GM10248 (cell line): ENCODE results near the gene ARHGAP26.

ENCODE experiments used
- CTCF ChIA-PET: fragments of 300-600 bp; sonication (Branson Sonifier 250); formaldehyde crosslinking; extraction: SDS; loops from one replicate; lab custom pipeline; 2021; ENCODE audit warnings: antibody characterized with exemption; lab: Yijun Ruan, JAX
- POLR2A ChIA-PET: fragments of 350-650 bp; sonication (Branson Sonifier 250); formaldehyde crosslinking; extraction: SDS; loops from one replicate; lab custom pipeline; 2020; ENCODE audit warnings: antibody characterized with exemption; lab: Yijun Ruan, JAX
- DNase-seq: peaks from one replicate; pipeline ENCODE4 v3.0.0; 2012; ENCODE audit errors: extremely low spot score
- TF ChIP-seq, protein P1 (sequence below): IDR thresholded peaks from 2 replicates; pipeline ENCODE4 v1.5.1; 2012; ENCODE audit warnings: mild to moderate bottlenecking, low read depth; ENCODE audit errors: extremely low read depth, missing control alignments, control extremely low read depth

The ARHGAP26 gene

DNA sequence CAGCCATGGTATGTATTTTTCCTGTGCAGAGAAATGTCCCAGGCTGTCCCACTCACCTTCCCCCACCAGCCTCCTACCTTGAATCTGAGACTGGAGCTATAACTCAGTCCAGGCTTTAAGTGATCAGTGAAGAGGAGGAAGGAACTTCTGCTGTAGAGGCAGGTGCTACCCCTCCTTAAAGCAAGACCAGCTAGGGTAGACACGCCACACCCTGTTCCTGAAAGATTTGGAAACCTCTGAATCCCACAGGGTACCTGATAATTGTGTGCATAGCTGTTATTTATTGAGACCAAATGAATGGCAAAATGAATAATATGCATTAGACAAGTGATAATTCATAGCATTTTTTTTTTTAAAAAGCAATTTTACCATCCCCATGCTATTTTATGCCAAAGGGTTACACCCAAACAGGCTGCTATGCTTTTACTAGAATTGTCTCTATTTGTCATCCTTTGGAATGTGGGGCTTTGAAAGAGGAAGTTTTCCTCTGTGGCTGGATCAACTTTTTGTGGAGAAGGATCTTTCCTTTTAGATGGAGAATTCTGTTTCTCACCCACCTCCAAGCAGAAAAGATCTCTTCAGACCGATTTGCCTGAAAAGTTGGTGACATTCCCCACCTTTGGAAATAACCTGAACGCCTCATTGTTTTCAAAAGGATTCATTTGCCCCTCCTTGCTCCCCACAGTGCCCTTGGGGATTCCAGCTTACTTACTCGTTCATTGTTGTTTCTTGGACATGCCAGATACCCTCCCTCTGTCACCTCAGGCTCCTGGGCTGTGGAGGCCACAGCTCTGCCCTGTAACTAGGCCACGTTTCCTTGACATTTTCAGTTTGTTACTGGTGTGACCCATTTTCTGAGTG lies 384.6 kb downstream of the ARHGAP26 start:
- no peak for DNase-seq
- POLR2A ChIA-PET, result no interaction called here
- TF ChIP-seq, protein P1, sequence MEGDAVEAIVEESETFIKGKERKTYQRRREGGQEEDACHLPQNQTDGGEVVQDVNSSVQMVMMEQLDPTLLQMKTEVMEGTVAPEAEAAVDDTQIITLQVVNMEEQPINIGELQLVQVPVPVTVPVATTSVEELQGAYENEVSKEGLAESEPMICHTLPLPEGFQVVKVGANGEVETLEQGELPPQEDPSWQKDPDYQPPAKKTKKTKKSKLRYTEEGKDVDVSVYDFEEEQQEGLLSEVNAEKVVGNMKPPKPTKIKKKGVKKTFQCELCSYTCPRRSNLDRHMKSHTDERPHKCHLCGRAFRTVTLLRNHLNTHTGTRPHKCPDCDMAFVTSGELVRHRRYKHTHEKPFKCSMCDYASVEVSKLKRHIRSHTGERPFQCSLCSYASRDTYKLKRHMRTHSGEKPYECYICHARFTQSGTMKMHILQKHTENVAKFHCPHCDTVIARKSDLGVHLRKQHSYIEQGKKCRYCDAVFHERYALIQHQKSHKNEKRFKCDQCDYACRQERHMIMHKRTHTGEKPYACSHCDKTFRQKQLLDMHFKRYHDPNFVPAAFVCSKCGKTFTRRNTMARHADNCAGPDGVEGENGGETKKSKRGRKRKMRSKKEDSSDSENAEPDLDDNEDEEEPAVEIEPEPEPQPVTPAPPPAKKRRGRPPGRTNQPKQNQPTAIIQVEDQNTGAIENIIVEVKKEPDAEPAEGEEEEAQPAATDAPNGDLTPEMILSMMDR, result no peak
- CTCF ChIA-PET, result interaction anchor here (1.1 to 1.8 kb wide), 7 partner anchors 8 to 53 kb away, joined by 3 to 4 read pairs (median 3); no protein-coding TSS in a partner anchor

DNA sequence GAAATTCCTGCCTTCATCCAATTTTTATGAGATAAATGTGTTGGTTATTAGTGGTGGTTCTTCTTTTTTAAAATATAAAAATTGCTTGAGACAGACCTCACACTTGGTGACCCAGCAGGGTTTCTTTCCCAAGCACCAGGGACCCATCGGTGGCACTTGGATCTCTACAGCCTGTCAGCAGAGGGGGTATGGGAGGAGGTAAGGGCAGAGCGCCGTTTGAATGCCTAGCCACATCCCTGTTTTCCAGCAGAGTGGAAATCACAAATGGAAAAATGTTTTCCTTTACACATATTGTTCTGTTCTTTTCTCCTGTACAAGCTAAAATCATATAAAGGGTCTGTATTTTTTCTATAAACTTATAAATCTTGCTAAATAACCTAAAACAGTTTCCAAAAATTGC lies 385.3 kb downstream of the ARHGAP26 start:
- TF ChIP-seq, protein P1, result no peak
- ChIA-PET POLR2A (no interaction called here), CTCF (interaction anchor here (1.1 to 2.2 kb wide), 9 partner anchors 8 to 52 kb away, joined by 3 to 9 read pairs (median 4); no protein-coding TSS in a partner anchor)
- DNase-seq, result no peak

DNA sequence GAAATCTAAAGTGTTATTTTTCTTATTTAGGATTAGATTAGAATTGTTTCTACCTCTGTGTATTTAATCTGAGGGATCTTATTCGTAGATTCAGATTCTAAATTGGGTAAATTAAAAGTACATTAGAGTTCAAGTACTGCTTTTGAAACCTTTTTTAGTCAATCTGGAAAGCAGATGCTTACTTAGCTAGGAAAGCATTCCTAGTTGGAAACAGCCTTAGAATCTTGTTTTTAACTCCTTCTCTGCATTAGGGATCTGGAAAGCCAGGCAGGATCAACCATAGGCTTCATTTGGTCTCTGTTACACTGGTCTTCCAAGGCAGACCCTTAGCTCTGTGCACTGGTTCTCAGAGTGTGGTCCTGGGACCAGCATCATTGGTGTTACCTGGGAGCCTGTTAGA lies 385.9 kb downstream of the ARHGAP26 start:
- TF ChIP-seq, protein P1, result no peak
- ChIA-PET POLR2A (no interaction called here), CTCF (interaction anchor here (1.0 to 2.2 kb wide), 10 partner anchors 9 to 130 kb away, joined by 3 to 9 read pairs (median 4); no protein-coding TSS in a partner anchor)
- no peak for DNase-seq

DNA sequence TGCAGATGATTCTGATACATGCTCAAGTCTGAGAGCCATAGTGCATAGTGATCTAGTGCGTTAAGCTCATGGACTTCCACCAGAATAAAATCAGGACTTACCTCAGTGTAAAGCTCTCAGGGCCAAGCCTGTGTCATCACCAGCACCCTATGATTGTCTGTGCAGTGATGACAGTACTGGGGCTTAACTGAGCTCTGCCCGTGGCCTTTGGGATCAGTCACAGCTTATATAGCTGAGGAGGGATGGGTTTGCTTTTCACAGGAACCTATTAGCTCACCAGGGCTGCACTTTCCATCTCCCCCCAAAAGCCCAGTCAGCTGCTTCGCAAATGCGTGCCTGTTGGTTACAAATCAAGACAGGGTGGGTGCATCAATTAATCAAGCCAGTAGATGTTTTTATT lies 386.4 kb downstream of the ARHGAP26 start:
- ChIA-PET CTCF (interaction anchor here (1.0 to 2.2 kb wide), 9 partner anchors 11 to 130 kb away, joined by 3 to 9 read pairs (median 5); no protein-coding TSS in a partner anchor), POLR2A (no interaction called here)
- TF ChIP-seq, protein P1, result no peak
- no peak for DNase-seq

DNA sequence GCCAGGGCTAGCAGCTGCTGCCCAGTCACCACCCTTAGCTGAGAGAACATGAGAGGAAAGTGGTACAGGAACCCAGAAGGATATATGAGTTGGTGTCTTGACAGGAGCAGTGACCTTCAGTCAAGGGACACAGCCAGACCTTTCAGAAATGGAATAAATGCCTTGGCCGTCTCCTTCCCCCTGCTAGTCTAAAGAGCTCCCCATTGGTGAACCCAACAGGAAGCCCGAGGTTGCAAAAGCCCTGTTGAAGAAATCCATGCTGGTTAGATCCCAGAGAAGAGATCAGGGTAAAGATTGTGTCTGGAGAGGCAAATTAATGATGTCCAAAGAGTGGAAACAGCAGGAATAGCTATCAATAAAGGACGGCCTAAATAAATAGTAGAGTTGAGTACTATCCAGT lies 388.9 kb downstream of the ARHGAP26 start:
- TF ChIP-seq, protein P1, result no peak
- CTCF ChIA-PET, result interaction anchor here (0.7 to 4.0 kb wide), 8 partner anchors 9 to 446 kb away, joined by 3 to 22 read pairs (median 4); partner anchors contain the start of gene NR3C1
- DNase-seq, result no peak
- POLR2A ChIA-PET, result no interaction called here

DNA sequence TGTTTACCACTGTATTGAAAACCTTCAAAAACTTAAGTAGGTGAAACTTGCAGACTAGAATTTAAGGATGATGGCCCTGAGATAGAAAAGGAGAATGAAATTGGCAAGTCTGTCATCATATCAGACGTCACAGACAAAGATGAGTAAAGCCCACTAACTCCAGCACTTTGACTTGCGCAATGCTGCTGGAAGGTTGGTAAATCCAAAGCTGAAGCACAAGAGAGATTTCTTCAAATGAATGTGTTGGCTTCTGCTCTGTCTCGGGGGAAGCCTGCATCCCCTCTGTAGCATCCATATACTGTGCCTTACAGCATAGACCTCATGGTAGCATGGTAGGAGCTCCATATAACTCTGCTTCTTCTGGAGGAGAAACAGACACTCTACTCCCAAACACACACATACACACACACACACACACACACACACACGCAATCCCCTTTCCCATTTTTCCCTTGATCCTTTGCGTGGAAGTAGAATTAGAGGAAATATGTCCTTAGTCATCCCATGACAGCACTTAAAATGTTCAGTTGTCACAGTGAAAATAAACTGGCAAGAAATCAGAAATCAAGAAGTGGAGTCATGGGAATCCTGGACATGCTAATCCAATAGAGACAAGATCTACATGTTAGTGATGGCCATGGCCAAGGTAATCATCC lies 391.8 kb downstream of the ARHGAP26 start:
- CTCF ChIA-PET, result interaction anchor here (0.8 to 4.0 kb wide), 16 partner anchors 8 to 165 kb away, joined by 3 to 22 read pairs (median 4); no protein-coding TSS in a partner anchor
- POLR2A ChIA-PET, result interaction anchor here (0.9 to 1.6 kb wide), 2 partner anchors 11 to 21 kb away, joined by 3 to 4 read pairs; no protein-coding TSS in a partner anchor
- no peak for DNase-seq
- TF ChIP-seq, protein P1, result no peak
